ENCODE data around the gene ZNF827. TPM values are rescaled to one million over a fixed set of nuclear protein-coding genes. Genes with fewer than 3 reads are reported as not detected.

ZNF827 gene
- total RNA-seq, 1 experiment from 2014 or later = 5.3 TPM

- H3K27me3 ChIP-seq (replicated peaks; ENCODE audit: control insufficient read depth, insufficient read depth, low read length) = no peaks in the 10 kb centered on the region
- Mint-ChIP-seq H3K27ac (ENCODE audit: unreplicated experiment) (no peak overlapping the region), H3K27me3 (ENCODE audit: insufficient read depth, unreplicated experiment) (no peaks in the 10 kb centered on the region), H3K4me3 (ENCODE audit: unreplicated experiment) (no peak overlapping the region), H3K9me3 (ENCODE audit: unreplicated experiment) (no peaks in the 10 kb centered on the region), H3K36me3 (ENCODE audit: insufficient read depth, unreplicated experiment) (no peaks in the 10 kb centered on the region), H3K4me1 (ENCODE audit: low read depth, unreplicated experiment) (no peaks in the 10 kb centered on the region)
- H3K9me3 ChIP-seq = no peaks in the 10 kb centered on the region
- BruUV-seq (replicated peaks) = no TSS peak
- CTCF ChIA-PET = interaction anchor here (0.6 kb wide), 1 partner anchor 44 kb away, joined by 4 read pairs; no protein-coding TSS in a partner anchor
- no peak for DNase-seq
- no peaks in the 10 kb centered on the region for H3K36me3 ChIP-seq (ENCODE audit: control insufficient read depth, insufficient read depth, low read length)
- no peaks in the 10 kb centered on the region for H3K4me1 ChIP-seq
- intact Hi-C loops (cut with micrococcal nuclease; ENCODE audit: unreplicated experiment) = no loop called here
- no peak for TF ChIP-seq CTCF (IDR thresholded peaks at IDR 0.05; ENCODE audit: insufficient read depth in 1 of 2, low read depth in 1 of 2, low read length in 1 of 2, severe bottlenecking in 1 of 2, unreplicated experiment in 1 of 2)
- POLR2A ChIA-PET = no interaction called here
- no peak overlapping the region for H3K4me3 ChIP-seq (ENCODE audit: low read depth, low read length)
These were observed 55.4 kb downstream of the ZNF827 start for GRCh38 chr4:145883101-145883694.

- Histone ChIP-seq H3K9me3 (no peaks in the 10 kb centered on the region), H3K4me3 (ENCODE audit: low read depth, low read length) (no peak overlapping the region), H3K27me3 (replicated peaks; ENCODE audit: control insufficient read depth, insufficient read depth, low read length) (no peaks in the 10 kb centered on the region), H3K4me1 (no peaks in the 10 kb centered on the region), H3K36me3 (ENCODE audit: control insufficient read depth, insufficient read depth, low read length) (no peaks in the 10 kb centered on the region)
- H3K27me3 Mint-ChIP-seq (ENCODE audit: insufficient read depth, unreplicated experiment) = no peaks in the 10 kb centered on the region
- H3K9me3 Mint-ChIP-seq (ENCODE audit: unreplicated experiment) = no peaks in the 10 kb centered on the region
- H3K27ac Mint-ChIP-seq (ENCODE audit: unreplicated experiment) = no peak overlapping the region
- no peaks in the 10 kb centered on the region for H3K4me1 Mint-ChIP-seq (ENCODE audit: low read depth, unreplicated experiment)
- no peak for DNase-seq
- intact Hi-C loops (cut with micrococcal nuclease; ENCODE audit: unreplicated experiment) = no loop called here
- CTCF ChIA-PET = no interaction called here
- no peak overlapping the region for H3K4me3 Mint-ChIP-seq (ENCODE audit: unreplicated experiment)
- no TSS peak for BruUV-seq (replicated peaks)
- no peaks in the 10 kb centered on the region for H3K36me3 Mint-ChIP-seq (ENCODE audit: insufficient read depth, unreplicated experiment)
- no peak for TF ChIP-seq CTCF (IDR thresholded peaks at IDR 0.05; ENCODE audit: insufficient read depth in 1 of 2, low read depth in 1 of 2, low read length in 1 of 2, severe bottlenecking in 1 of 2, unreplicated experiment in 1 of 2)
- POLR2A ChIA-PET = no interaction called here
These were observed 56.0 kb downstream of the ZNF827 start for GRCh38 chr4:145882604-145883003.

- TF ChIP-seq CTCF (IDR thresholded peaks at IDR 0.05; ENCODE audit: insufficient read depth in 1 of 2, low read depth in 1 of 2, low read length in 1 of 2, severe bottlenecking in 1 of 2, unreplicated experiment in 1 of 2) = no peak
- Mint-ChIP-seq H3K36me3 (ENCODE audit: insufficient read depth, unreplicated experiment) (no peaks in the 10 kb centered on the region), H3K4me3 (ENCODE audit: unreplicated experiment) (no peak overlapping the region), H3K9me3 (ENCODE audit: unreplicated experiment) (no peaks in the 10 kb centered on the region), H3K27me3 (ENCODE audit: insufficient read depth, unreplicated experiment) (no peaks in the 10 kb centered on the region), H3K27ac (ENCODE audit: unreplicated experiment) (no peak overlapping the region), H3K4me1 (ENCODE audit: low read depth, unreplicated experiment) (no peaks in the 10 kb centered on the region)
- Histone ChIP-seq H3K9me3 (no peaks in the 10 kb centered on the region), H3K4me3 (ENCODE audit: low read depth, low read length) (no peak overlapping the region), H3K36me3 (ENCODE audit: control insufficient read depth, insufficient read depth, low read length) (no peaks in the 10 kb centered on the region), H3K4me1 (no peaks in the 10 kb centered on the region), H3K27me3 (replicated peaks; ENCODE audit: control insufficient read depth, insufficient read depth, low read length) (no peaks in the 10 kb centered on the region)
- ChIA-PET CTCF (no interaction called here), POLR2A (no interaction called here)
- DNase-seq = no peak
- intact Hi-C loops (cut with micrococcal nuclease; ENCODE audit: unreplicated experiment) = no loop called here
- BruUV-seq (replicated peaks) = no TSS peak
These were observed 56.6 kb downstream of the ZNF827 start for GRCh38 chr4:145881989-145882388.
